DND-41 (cell line): ENCODE data around the gene MYCBP2.

ENCODE experiments used
- EZH2 ChIP-seq: IDR thresholded peaks from 3 replicates; pipeline ENCODE4 v1.6.1; 2012; ENCODE audit warnings: borderline replicate concordance, low read depth, mild to moderate bottlenecking, moderate library complexity, low read length, inconsistent platforms; ENCODE audit not compliant: severe bottlenecking
- TF ChIP-seq, protein P1 (sequence below): IDR thresholded peaks from 2 replicates; pipeline ENCODE4 v1.5.1; 2012; ENCODE audit warnings: borderline replicate concordance, low read length, moderate library complexity, mild to moderate bottlenecking; ENCODE audit not compliant: poor library complexity, severe bottlenecking; ENCODE audit errors: extremely low read depth

- TF ChIP-seq, protein P1, sequence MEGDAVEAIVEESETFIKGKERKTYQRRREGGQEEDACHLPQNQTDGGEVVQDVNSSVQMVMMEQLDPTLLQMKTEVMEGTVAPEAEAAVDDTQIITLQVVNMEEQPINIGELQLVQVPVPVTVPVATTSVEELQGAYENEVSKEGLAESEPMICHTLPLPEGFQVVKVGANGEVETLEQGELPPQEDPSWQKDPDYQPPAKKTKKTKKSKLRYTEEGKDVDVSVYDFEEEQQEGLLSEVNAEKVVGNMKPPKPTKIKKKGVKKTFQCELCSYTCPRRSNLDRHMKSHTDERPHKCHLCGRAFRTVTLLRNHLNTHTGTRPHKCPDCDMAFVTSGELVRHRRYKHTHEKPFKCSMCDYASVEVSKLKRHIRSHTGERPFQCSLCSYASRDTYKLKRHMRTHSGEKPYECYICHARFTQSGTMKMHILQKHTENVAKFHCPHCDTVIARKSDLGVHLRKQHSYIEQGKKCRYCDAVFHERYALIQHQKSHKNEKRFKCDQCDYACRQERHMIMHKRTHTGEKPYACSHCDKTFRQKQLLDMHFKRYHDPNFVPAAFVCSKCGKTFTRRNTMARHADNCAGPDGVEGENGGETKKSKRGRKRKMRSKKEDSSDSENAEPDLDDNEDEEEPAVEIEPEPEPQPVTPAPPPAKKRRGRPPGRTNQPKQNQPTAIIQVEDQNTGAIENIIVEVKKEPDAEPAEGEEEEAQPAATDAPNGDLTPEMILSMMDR = no peak
- TF ChIP-seq EZH2 = no peak
These were observed 232.1 kb downstream of the MYCBP2 start for GRCh38 chr13:77094773-77095172.
